Kidney (tissue), 14 donors: ENCODE results near the gene TMEM41B. TPM values are rescaled to one million over a fixed set of nuclear protein-coding genes. Genes with fewer than 3 reads are reported as not detected.

Experiments
- DNase-seq, 5 donors: peaks; one replicate each; pipeline ENCODE4 v3.0.0-alpha.2; 2013 to 2020
- FAIRE-seq: peaks from 2 replicates; lab custom pipeline; 2012; peaks lifted over from hg19 to GRCh38; lab: Jason Lieb, UNC
- H3K27ac ChIP-seq, 2 donors: one replicate each; pipeline ENCODE4 v1.7.0; 2013; ENCODE audit warnings: low read depth in 2 of 2, low read length in 2 of 2, inconsistent platforms in 1 of 2
- H3K27me3 ChIP-seq: one replicate; pipeline ENCODE4 v1.7.1; 2013; ENCODE audit warnings: low read length, inconsistent platforms; ENCODE audit not compliant: control insufficient read depth, insufficient read depth
- H3K36me3 ChIP-seq, 3 donors: one replicate each; pipeline versions ENCODE4 v1.7.0 to v1.7.1; 2013; ENCODE audit warnings: low read length in 3 of 3, control low read depth in 1 of 3, inconsistent platforms in 1 of 3; ENCODE audit not compliant: insufficient read depth in 3 of 3, control insufficient read depth in 2 of 3
- H3K4me1 ChIP-seq, 3 donors: one replicate each; pipeline versions ENCODE4 v1.7.0 to v1.7.1; 2013; ENCODE audit warnings: low read length in 3 of 3, inconsistent platforms in 1 of 3, low read depth in 1 of 3; ENCODE audit not compliant: control insufficient read depth in 2 of 3, insufficient read depth in 2 of 3
- H3K4me3 ChIP-seq, 3 donors: one replicate each; pipeline versions ENCODE4 v1.7.0 to v1.8.1; 2013; ENCODE audit warnings: low read length in 3 of 3, control low read depth in 1 of 3, inconsistent platforms in 1 of 3
- H3K9ac ChIP-seq, 3 donors: one replicate each; pipeline versions ENCODE4 v1.7.0 to v1.7.1; 2013; ENCODE audit warnings: low read length in 3 of 3, control low read depth in 1 of 3, inconsistent platforms in 1 of 3
- H3K9me3 ChIP-seq, 3 donors: one replicate each; pipeline versions ENCODE4 v1.7.0 to v1.7.1; 2013; ENCODE audit warnings: low read length in 3 of 3, control low read depth in 1 of 3, inconsistent platforms in 1 of 3; ENCODE audit not compliant: control insufficient read depth in 2 of 3, insufficient read depth in 1 of 3
- CTCF ChIP-seq: IDR thresholded peaks from 3 replicates; pipeline ENCODE4 v1.5.1; 2012; ENCODE audit warnings: mild to moderate bottlenecking, moderate library complexity, borderline replicate concordance; ENCODE audit not compliant: insufficient read depth; ENCODE audit errors: extremely low read depth
- intact Hi-C: fragments of 100-400 bp; cut with DNase I; formaldehyde crosslinking; loops from one replicate; pipeline ENCODE4 v1.11.1; 2022
- polyA plus RNA-seq: library from polyadenylated mRNA; stranded (reverse); fragments of 350-450 nt; fragmentation: Illumina TruSeq; extraction: RNeasy Lipid Tissue Mini Kit (QIAGEN cat#74804); gene quantifications from one replicate; pipeline ENCODE4 v1.2.3, GENCODE V29; 2014; ENCODE audit warnings: low read depth, low replicate concordance; ENCODE audit not compliant: insufficient read depth
- total RNA-seq: library from RNA; stranded (reverse); fragmentation: NEBNext Ultra II Directional; extraction: Animal tissue kit (Norgen Biotek cat#: 25700); gene quantifications from one replicate; pipeline ENCODE4 v1.2.1, GENCODE V29; 2021
- donor health status: control.
- donor health status: control.
- donor health status: control.
- donor health status: control.
- donor health status: control.
- donor health status: DM: yes; HTN: yes; CAD: no.
- donor health status: Normal renal cell carcinoma (clear cell type).

Gene TMEM41B
- total and polyA plus RNA-seq, 2 donors from 2014 or later = 20.5 to 32.4 TPM

- FAIRE-seq (no peak), DNase-seq (no peak)
- no peaks in the 10 kb centered on the region for H3K36me3 ChIP-seq
- no peaks in the 10 kb centered on the region for H3K27me3 ChIP-seq
- no peaks in the 10 kb centered on the region for H3K9me3 ChIP-seq
- H3K9ac ChIP-seq = no peak overlapping the region
- peaks cover 0 to 10% (median 9%) of the 10 kb centered on the region in 3 donors for H3K4me1 ChIP-seq
- no peak overlapping the region for H3K27ac ChIP-seq
- intact Hi-C loops = no loop called here
- TF ChIP-seq CTCF = no peak
- H3K4me3 ChIP-seq = no peak overlapping the region
Observed at GRCh38 chr11:9316334-9316733, 1.9 kb upstream of the TMEM41B start.

DNA sequence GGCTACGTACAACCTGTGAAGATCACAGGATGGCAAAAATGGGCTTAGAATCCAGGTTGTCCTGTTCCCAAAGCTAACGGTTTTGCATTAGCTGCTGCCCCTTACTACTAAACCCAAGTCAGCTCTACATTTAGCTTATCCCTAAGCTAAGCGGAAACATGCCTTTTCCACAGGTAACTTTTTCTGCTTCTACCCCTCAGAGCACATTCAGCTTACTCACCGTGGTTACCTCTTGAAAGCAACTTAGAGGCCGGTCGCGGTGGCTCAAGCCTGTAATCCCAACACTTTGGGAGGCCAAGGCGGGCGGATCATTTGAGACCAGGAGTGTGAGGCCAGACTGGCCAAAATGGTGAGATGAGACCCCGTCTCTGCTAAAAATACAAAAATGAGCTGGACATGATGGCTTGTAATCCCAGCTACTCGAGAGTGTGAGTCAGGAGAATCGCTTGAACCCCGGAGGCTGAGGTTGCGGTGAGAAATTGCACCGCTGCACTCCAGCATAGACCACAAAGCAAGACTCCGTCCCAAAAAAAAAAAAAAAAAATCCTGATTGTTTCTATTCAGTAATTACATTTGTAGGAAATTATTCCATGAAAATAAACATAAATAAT is 790 bp upstream of the TMEM41B start:
- DNase-seq (peak in 2 of 5 donors; percentile 12 to 59), FAIRE-seq (no peak)
- no peaks in the 10 kb centered on the region for H3K27me3 ChIP-seq
- intact Hi-C loops = no loop called here
- no peak for TF ChIP-seq CTCF
- H3K4me3 ChIP-seq = peak overlapping the region; percentile 80 to 100 (median 97)
- H3K9me3 ChIP-seq = no peaks in the 10 kb centered on the region
- H3K9ac ChIP-seq = peak overlapping the region; percentile 35 to 95 (median 60)
- peaks cover 0 to 10% (median 9%) of the 10 kb centered on the region in 3 donors for H3K4me1 ChIP-seq
- H3K36me3 ChIP-seq = no peaks in the 10 kb centered on the region
- peak overlapping the region; percentile 82 for H3K27ac ChIP-seq

- Histone ChIP-seq H3K27me3 (no peaks in the 10 kb centered on the region), H3K9ac (peak overlapping the region; percentile 70 to 96 (median 94)), H3K4me3 (peak overlapping the region; percentile 80 to 99 (median 98)), H3K9me3 (no peaks in the 10 kb centered on the region), H3K27ac (peak overlapping the region; percentile 80 to 82), H3K36me3 (no peaks in the 10 kb centered on the region), H3K4me1 (peaks cover 0 to 10% (median 9%) of the 10 kb centered on the region in 3 donors)
- intact Hi-C loops = no loop called here
- no peak for TF ChIP-seq CTCF
- DNase-seq (peak in 2 of 5 donors; percentile 63 to 67), FAIRE-seq (no peak)
Observed at GRCh38 chr11:9313648-9314290, 624 bp downstream of the TMEM41B start.
